ENCODE measurements around the gene CNBP. TPM values are rescaled to one million over a fixed set of nuclear protein-coding genes. Genes with fewer than 3 reads are reported as not detected.
"Not testable (repeated sequence)": the region's sequence is repeated elsewhere in the genome, so short reads cannot be mapped to it uniquely, and the experiment has no call there.

CNBP gene
- total and polyA plus RNA-seq, 2 experiments from 2014 or later, result 348 to 444 TPM

- Histone ChIP-seq H3K27me3 (ENCODE audit: insufficient read depth) (no peaks in the 10 kb centered on the region), H3K27ac (ENCODE audit: low read depth) (no peak overlapping the region), H3K4me1 (ENCODE audit: insufficient read depth) (no peaks in the 10 kb centered on the region), H3K79me2 (replicated peaks; ENCODE audit: insufficient read depth) (no peaks in the 10 kb centered on the region), H4K20me1 (replicated peaks; ENCODE audit: insufficient read depth) (no peaks in the 10 kb centered on the region), H3K4me3 (no peak overlapping the region), H2AFZ (no peak overlapping the region), H3K9me2 (ENCODE audit: insufficient read depth) (no peaks in the 10 kb centered on the region), H3K36me3 (ENCODE audit: insufficient read depth) (no peaks in the 10 kb centered on the region), H3K4me2 (no peak overlapping the region), H3F3A (replicated peaks; ENCODE audit: low read depth) (no peaks in the 10 kb centered on the region)
- TF ChIP-seq ZNF331 (CRISPR knock-in tag; IDR thresholded peaks at IDR 0.05; ENCODE audit: low read depth), result no peak
- no peak for TF ChIP-seq EZH2phosphoT487 (IDR thresholded peaks at IDR 0.05; ENCODE audit: unreplicated experiment)
- no peak for TF ChIP-seq POLR2AphosphoS5 (IDR thresholded peaks at IDR 0.05; ENCODE audit: low read depth)
- TF ChIP-seq NANOG (IDR thresholded peaks at IDR 0.05; ENCODE audit: borderline replicate concordance), result no peak
- TF ChIP-seq REST (IDR thresholded peaks at IDR 0.05; ENCODE audit: unreplicated experiment), result no peak
- TF ChIP-seq ZNF462 (CRISPR knock-in tag; IDR thresholded peaks at IDR 0.05), result no peak
- TF ChIP-seq EZH2 (IDR thresholded peaks at IDR 0.05; ENCODE audit: low read depth, unreplicated experiment), result no peak
- no peak for TF ChIP-seq ZNF114 (CRISPR knock-in tag; IDR thresholded peaks at IDR 0.05)
- TF ChIP-seq CTCF (conservative IDR thresholded peaks at IDR 0.05; ENCODE audit: low read depth in 2 of 2), result no peak
- ATAC-seq (no peak), DNase-seq (ENCODE audit: low spot score) (no peak)
- Mint-ChIP-seq H3K27me3 (ENCODE audit: insufficient read depth, low read depth, poor library complexity) (no peaks in the 10 kb centered on the region), H3K9me3 (no peaks in the 10 kb centered on the region), H3K4me1 (no peaks in the 10 kb centered on the region), H3K36me3 (ENCODE audit: low read depth) (peaks cover 11% of the 10 kb centered on the region; the same call in 2 of the 3 replicates), H3K4me3 (no peak overlapping the region), H3K27ac (no peak overlapping the region)
Measured at GRCh38 chr3:129139911-129140310, 43.8 kb downstream of the CNBP start.

- not testable (repeated sequence) for H3K27me3 Mint-ChIP-seq (ENCODE audit: insufficient read depth, low read depth, poor library complexity); ATAC-seq; H2AFZ ChIP-seq; H3F3A ChIP-seq (replicated peaks; ENCODE audit: low read depth); H3K27ac Mint-ChIP-seq; H3K4me2 ChIP-seq; H3K9me2 ChIP-seq (ENCODE audit: insufficient read depth); H3K79me2 ChIP-seq (replicated peaks; ENCODE audit: insufficient read depth); H3K27me3 ChIP-seq (ENCODE audit: insufficient read depth); H3K9me3 Mint-ChIP-seq; H3K4me1 ChIP-seq (ENCODE audit: insufficient read depth); H3K36me3 ChIP-seq (ENCODE audit: insufficient read depth); H3K27ac ChIP-seq (ENCODE audit: low read depth); H3K4me1 Mint-ChIP-seq; H3K4me3 ChIP-seq; H3K4me3 Mint-ChIP-seq; DNase-seq (ENCODE audit: low spot score); H4K20me1 ChIP-seq (replicated peaks; ENCODE audit: insufficient read depth)
- peaks cover 35% of the 10 kb centered on the region for H3K36me3 Mint-ChIP-seq (ENCODE audit: low read depth)
Measured at GRCh38 chr3:129136275-129136674, 47.4 kb downstream of the CNBP start.
